ENCODE data around the gene HTT. TPM values are rescaled to one million over a fixed set of nuclear protein-coding genes. Genes with fewer than 3 reads are reported as not detected.

HTT gene
- total and polyA plus RNA-seq, 4 donors = 8.6 to 39.8 (median 16.4) TPM

- DNase-seq (ENCODE audit: low spot score) = no peak
- Histone ChIP-seq H3K36me3 (ENCODE audit: control insufficient read depth in 4 of 4, insufficient read depth in 3 of 4, low read depth in 1 of 4, low read length in 3 of 4) (no peaks in the 10 kb centered on the region), H3K27me3 (ENCODE audit: control insufficient read depth in 4 of 4, insufficient read depth in 4 of 4, low read length in 3 of 4) (peaks cover 0 to 2% (median 0%) of the 10 kb centered on the region in 4 donors), H3K4me1 (ENCODE audit: control insufficient read depth in 4 of 4, insufficient read depth in 4 of 4, low read length in 3 of 4) (peaks cover 6 to 18% (median 14%) of the 10 kb centered on the region in 4 donors), H3K9ac (ENCODE audit: low read depth in 1 of 2, low read length in 2 of 2) (peak overlapping the region; percentile 20 to 77), H3K4me3 (ENCODE audit: low read depth in 1 of 3, low read length in 3 of 3) (peak overlapping the region; percentile 76 to 94 (median 85)), H3K9me3 (ENCODE audit: control insufficient read depth in 4 of 4, low read length in 3 of 4) (no peaks in the 10 kb centered on the region), H3K27ac (ENCODE audit: low read depth in 1 of 2, low read length in 2 of 2) (peak overlapping the region; percentile 86 to 90)
- WGBS = 33% methylated on average over 24 of the region's 24 CpGs
- no peak for TF ChIP-seq ZBTB33 (IDR thresholded peaks at IDR 0.05)
- no peak for TF ChIP-seq YY1 (IDR thresholded peaks at IDR 0.05)
- no peak for TF ChIP-seq NR2F2 (IDR thresholded peaks at IDR 0.05)
- TF ChIP-seq FOXA1 (IDR thresholded peaks at IDR 0.05) = no peak
- TF ChIP-seq MAX (IDR thresholded peaks at IDR 0.05) = no peak
- no peak for TF ChIP-seq TAF1 (conservative IDR thresholded peaks at IDR 0.05)
- no peak for TF ChIP-seq HNF4G (IDR thresholded peaks at IDR 0.05)
- no peak for TF ChIP-seq FOXA2 (IDR thresholded peaks at IDR 0.05)
- TF ChIP-seq EGR1 (IDR thresholded peaks at IDR 0.05; ENCODE audit: low read depth in 2 of 2) = no peak
- peak; percentile 30 for TF ChIP-seq SP1 (IDR thresholded peaks at IDR 0.05)
- no peak for TF ChIP-seq HNF4A (conservative IDR thresholded peaks at IDR 0.05)
- no peak for TF ChIP-seq GABPA (IDR thresholded peaks at IDR 0.05 in 1 of 2, conservative IDR thresholded peaks at IDR 0.05 in 1 of 2)
- TF ChIP-seq CTCF (IDR thresholded peaks at IDR 0.05; ENCODE audit: low read depth, low read length, missing input control) = peak; percentile 12
- no peak for TF ChIP-seq JUND (IDR thresholded peaks at IDR 0.05)
- TF ChIP-seq RAD21 (IDR thresholded peaks at IDR 0.05) = no peak
- TF ChIP-seq ATF3 (IDR thresholded peaks at IDR 0.05) = no peak
- peak; percentile 61 for TF ChIP-seq REST (IDR thresholded peaks at IDR 0.05)
- TF ChIP-seq RXRA (IDR thresholded peaks at IDR 0.05) = no peak
Measured at GRCh38 chr4:3291411-3291968, 217.0 kb downstream of the HTT start.
